Adrenal gland (tissue), 12 donors: ENCODE measurements around the gene CDK5RAP2. TPM values are rescaled to one million over a fixed set of nuclear protein-coding genes. Genes with fewer than 3 reads are reported as not detected.

Experiments used
- DNase-seq, 7 donors: peaks; one replicate each; pipeline ENCODE4 v3.0.0-alpha.2; 2019 to 2020
- H3K27ac ChIP-seq, 5 donors: fragments of 200-600 bp; sonication (generic) in 4 of 5; 1 replicate in 3 of 5; 2 replicates in 2 of 5; pipeline versions ENCODE4 v1.5.1 to v1.8.0; 2016 to 2020; ENCODE audit warnings: mild to moderate bottlenecking in 1 of 5
- H3K27me3 ChIP-seq: fragments of 200-600 bp; 2 replicates; pipeline ENCODE4 v1.8.0; 2021
- H3K36me3 ChIP-seq, 2 donors: fragments of 200-600 bp; replicated peaks in 1 of 2; 1 replicate in 1 of 2; 2 replicates in 1 of 2; pipeline versions ENCODE4 v1.5.1 to v1.8.0; 2018 to 2022
- H3K4me1 ChIP-seq, 2 donors: fragments of 200-600 bp; replicated peaks in 1 of 2; 1 replicate in 1 of 2; 2 replicates in 1 of 2; pipeline versions ENCODE4 v1.5.1 to v1.8.0; 2018 to 2021
- H3K4me3 ChIP-seq, 4 donors: fragments of 200-600 bp; sonication (generic) in 3 of 4; one replicate each; pipeline ENCODE4 v1.5.1; 2016 to 2018
- H3K9me3 ChIP-seq, 3 donors: fragments of 200-600 bp; sonication (generic) in 1 of 3; replicated peaks in 1 of 3; 1 replicate in 2 of 3; 2 replicates in 1 of 3; pipeline versions ENCODE4 v1.5.1 to v1.8.0; 2016 to 2021
- POLR2A ChIP-seq, 2 donors: fragments of 450-650 bp; IDR thresholded peaks; one replicate each; pipeline ENCODE4 v1.6.1; 2017; ENCODE audit warnings: antibody characterized with exemption in 2 of 2, mild to moderate bottlenecking in 2 of 2, moderate library complexity in 1 of 2
- WGBS, 4 donors: extraction: QIAGEN DNeasy Blood & Tissue Kit in 2 of 4; methylation state at CpG; one replicate each; pipeline versions ENCODE4 v1.1.5 to v1.1.7; 2013 to 2017; 5-methylcytosine and 5-hydroxymethylcytosine counted together
- intact Hi-C, 2 donors: fragments of 100-400 bp; cut with DNase I; formaldehyde crosslinking; loops; one replicate each; pipeline versions ENCODE4 v1.14.1 to v1.15.0; 2022 to 2023
- polyA plus RNA-seq, 3 donors: library from polyadenylated mRNA; stranded (reverse); fragments of 200-250 nt in 2 of 3; fragments of 350-450 nt in 1 of 3; fragmentation: Illumina TruSeq in 1 of 3; extraction: RNeasy Lipid Tissue Mini Kit (QIAGEN cat#74804) in 1 of 3; gene quantifications; one replicate each; pipeline ENCODE4 v1.2.3, GENCODE V29; 2013 to 2014
- total RNA-seq, 9 donors: library from RNA; depleted of rRNA in 4 of 9; stranded (reverse); fragments of >200 nt in 4 of 9; fragments of 120-200 nt in 1 of 9; fragmentation: NEBNext Ultra II Directional in 1 of 9; extraction: Animal tissue kit (Norgen Biotek cat#: 25700) in 1 of 9; gene quantifications; one replicate each; pipeline versions ENCODE4 v1.1.0 to v1.2.4, GENCODE V29; 2013 to 2023
- TF ChIP-seq, protein P1 (sequence below), 6 experiments: fragments of 450-650 bp in 4 of 6; fragments of 200-600 bp in 2 of 6; sonication (generic) in 1 of 6; IDR thresholded peaks; 1 replicate in 5 of 6; 2 replicates in 1 of 6; pipeline versions ENCODE4 v1.5.1 to v1.8.0; 2016 to 2021; ENCODE audit warnings: antibody characterized with exemption in 6 of 6, mild to moderate bottlenecking in 2 of 6, moderate library complexity in 1 of 6
- donor health status: healthy with polysubstance abuse.
- donor health status: Bipolar disorder and iron deficiency.
- donor health status: DM: yes; HTN: yes; CAD: no.
- donor health status: DM: no; HTN: no; CAD: no.
- donor health status: DM: no; HTN: no; CAD: no.
- donor health status: DM: yes; HTN: yes; CAD: no.

The CDK5RAP2 gene
- total and polyA plus RNA-seq, 12 donors, result 26.0 to 60.7 (median 41.9) TPM

- no peaks in the 10 kb centered on the region for H3K27me3 ChIP-seq
- TF ChIP-seq POLR2A (IDR thresholded peaks at IDR 0.05), result no peak
- TF ChIP-seq, protein P1, sequence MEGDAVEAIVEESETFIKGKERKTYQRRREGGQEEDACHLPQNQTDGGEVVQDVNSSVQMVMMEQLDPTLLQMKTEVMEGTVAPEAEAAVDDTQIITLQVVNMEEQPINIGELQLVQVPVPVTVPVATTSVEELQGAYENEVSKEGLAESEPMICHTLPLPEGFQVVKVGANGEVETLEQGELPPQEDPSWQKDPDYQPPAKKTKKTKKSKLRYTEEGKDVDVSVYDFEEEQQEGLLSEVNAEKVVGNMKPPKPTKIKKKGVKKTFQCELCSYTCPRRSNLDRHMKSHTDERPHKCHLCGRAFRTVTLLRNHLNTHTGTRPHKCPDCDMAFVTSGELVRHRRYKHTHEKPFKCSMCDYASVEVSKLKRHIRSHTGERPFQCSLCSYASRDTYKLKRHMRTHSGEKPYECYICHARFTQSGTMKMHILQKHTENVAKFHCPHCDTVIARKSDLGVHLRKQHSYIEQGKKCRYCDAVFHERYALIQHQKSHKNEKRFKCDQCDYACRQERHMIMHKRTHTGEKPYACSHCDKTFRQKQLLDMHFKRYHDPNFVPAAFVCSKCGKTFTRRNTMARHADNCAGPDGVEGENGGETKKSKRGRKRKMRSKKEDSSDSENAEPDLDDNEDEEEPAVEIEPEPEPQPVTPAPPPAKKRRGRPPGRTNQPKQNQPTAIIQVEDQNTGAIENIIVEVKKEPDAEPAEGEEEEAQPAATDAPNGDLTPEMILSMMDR (IDR thresholded peaks at IDR 0.05), result no peak
- peaks cover 11 to 17% of the 10 kb centered on the region in 2 donors for H3K4me1 ChIP-seq
- no peaks in the 10 kb centered on the region for H3K9me3 ChIP-seq
- DNase-seq, result no peak
- H3K4me3 ChIP-seq, result no peak overlapping the region
- WGBS, 4 donors, result 59 to 76% (median 72%) methylated on average over 9 to 10 of the region's 10 CpGs
- no peak overlapping the region for H3K27ac ChIP-seq
- intact Hi-C loops, result no loop called here
- no peaks in the 10 kb centered on the region for H3K36me3 ChIP-seq
Measured at GRCh38 chr9:120383611-120383998, 196.4 kb downstream of the CDK5RAP2 start.

GRCh38 chr9:120382453-120382852 is 197.5 kb downstream of the CDK5RAP2 start:
- H3K36me3 ChIP-seq, result no peaks in the 10 kb centered on the region
- H3K4me3 ChIP-seq, result no peak overlapping the region
- H3K27me3 ChIP-seq, result no peaks in the 10 kb centered on the region
- intact Hi-C loops, result no loop called here
- peaks cover 11 to 17% of the 10 kb centered on the region in 2 donors for H3K4me1 ChIP-seq
- 86 to 96% (median 92%) methylated on average over 5 to 7 of the region's 7 CpGs for WGBS, 4 donors
- no peak overlapping the region for H3K27ac ChIP-seq
- H3K9me3 ChIP-seq, result no peaks in the 10 kb centered on the region
- TF ChIP-seq, protein P1 (IDR thresholded peaks at IDR 0.05), result no peak
- TF ChIP-seq POLR2A (IDR thresholded peaks at IDR 0.05), result no peak
- no peak for DNase-seq

DNA sequence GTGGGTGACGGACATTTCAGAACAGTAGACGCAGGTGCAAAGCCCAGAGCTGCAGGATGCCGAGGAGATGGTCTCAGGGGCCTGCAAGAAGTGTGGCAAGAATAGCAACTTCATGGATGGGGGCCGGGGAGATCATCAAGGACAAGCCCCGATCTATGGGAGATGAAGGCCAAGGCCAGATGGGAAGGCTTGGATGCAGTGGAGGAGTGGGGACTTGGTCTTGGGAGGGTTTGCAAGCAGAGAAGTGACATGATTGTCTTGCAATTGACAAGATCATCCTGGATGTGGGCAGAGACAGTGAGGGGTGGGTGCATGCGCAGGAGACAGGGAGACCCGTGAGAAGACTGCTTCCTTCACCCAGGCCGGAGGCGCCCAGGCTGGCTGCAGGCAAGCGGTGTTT is 198.1 kb downstream of the CDK5RAP2 start:
- Histone ChIP-seq H3K4me3 (no peak overlapping the region), H3K4me1 (peaks cover 9 to 15% of the 10 kb centered on the region in 2 donors), H3K27me3 (no peaks in the 10 kb centered on the region), H3K36me3 (no peaks in the 10 kb centered on the region), H3K9me3 (no peaks in the 10 kb centered on the region), H3K27ac (no peak overlapping the region)
- intact Hi-C loops, result no loop called here
- WGBS, 4 donors, result 87 to 90% (median 88%) methylated on average over 10 of the region's 10 CpGs
- TF ChIP-seq, protein P1 (IDR thresholded peaks at IDR 0.05), result no peak
- TF ChIP-seq POLR2A (IDR thresholded peaks at IDR 0.05), result no peak
- no peak for DNase-seq

GRCh38 chr9:120379611-120380010 is 200.4 kb downstream of the CDK5RAP2 start:
- Histone ChIP-seq H3K27me3 (no peaks in the 10 kb centered on the region), H3K4me3 (no peak overlapping the region), H3K27ac (no peak overlapping the region), H3K9me3 (no peaks in the 10 kb centered on the region), H3K36me3 (no peaks in the 10 kb centered on the region), H3K4me1 (no peaks in the 10 kb centered on the region)
- WGBS, 4 donors, result 95 to 100% (median 97%) methylated on average over 1 to 8 of the region's 8 CpGs
- no peak for TF ChIP-seq POLR2A (IDR thresholded peaks at IDR 0.05)
- TF ChIP-seq, protein P1 (IDR thresholded peaks at IDR 0.05), result no peak
- no peak for DNase-seq
- intact Hi-C loops, result no loop called here
